NCI-H345 treated with DMSO at 0.1 percent for 48 hours (cell line): Measurements from ENCODE around the gene LY6G6D.

ENCODE experiments used
- DNase-seq: peaks from one replicate; lab custom pipeline; 2025; ENCODE audit not compliant: unreplicated experiment; lab: John Stamatoyannopoulos, UW

The LY6G6D gene, protein sequence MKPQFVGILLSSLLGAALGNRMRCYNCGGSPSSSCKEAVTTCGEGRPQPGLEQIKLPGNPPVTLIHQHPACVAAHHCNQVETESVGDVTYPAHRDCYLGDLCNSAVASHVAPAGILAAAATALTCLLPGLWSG

DNA sequence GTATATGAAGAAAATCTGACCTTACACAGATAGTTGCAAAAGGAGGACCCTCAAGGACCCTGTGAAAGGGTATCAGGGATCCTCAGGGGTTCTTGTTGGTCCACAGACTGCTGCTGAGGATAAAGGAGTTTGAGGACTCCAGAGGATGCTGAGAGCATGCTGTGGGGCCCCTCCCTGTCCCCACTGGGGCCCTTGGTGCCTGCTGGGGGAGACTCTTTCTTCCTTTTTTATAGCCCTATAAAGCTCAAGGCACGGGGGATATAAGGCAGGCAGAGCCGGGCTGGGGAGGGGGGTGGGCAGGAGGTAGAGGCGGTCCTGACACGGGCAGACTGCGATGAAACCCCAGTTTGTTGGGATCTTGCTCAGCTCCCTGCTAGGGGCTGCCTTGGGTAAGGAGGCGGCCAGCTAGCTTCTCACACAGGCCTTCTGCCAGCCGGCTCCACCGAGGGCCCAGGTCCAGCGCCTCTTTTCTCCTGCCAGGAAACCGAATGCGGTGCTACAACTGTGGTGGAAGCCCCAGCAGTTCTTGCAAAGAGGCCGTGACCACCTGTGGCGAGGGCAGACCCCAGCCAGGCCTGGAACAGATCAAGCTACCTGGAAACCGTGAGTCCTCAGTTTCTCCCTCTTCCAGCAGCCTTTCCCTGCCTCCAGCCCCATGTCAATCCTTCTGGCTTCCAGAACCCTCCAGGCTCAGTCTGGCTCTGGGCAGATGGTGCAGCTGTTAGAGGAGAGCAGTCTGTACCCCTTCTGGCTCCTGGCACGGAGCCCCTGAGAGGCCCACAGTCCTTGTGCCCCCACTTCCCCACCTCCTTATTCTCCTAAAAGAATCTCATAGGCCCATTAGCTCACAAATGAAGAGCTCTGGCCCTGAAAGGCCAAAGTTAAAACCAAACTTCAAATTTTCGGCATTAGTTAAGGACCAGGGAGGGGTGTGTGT is at the start of gene LY6G6D:
Gene LY6G6D, plus strand, starts transcription at position 327 of the 937 bp plus-strand sequence. Its CDS starts 8 bp downstream, at position 335.
- no peak for DNase-seq

DNA sequence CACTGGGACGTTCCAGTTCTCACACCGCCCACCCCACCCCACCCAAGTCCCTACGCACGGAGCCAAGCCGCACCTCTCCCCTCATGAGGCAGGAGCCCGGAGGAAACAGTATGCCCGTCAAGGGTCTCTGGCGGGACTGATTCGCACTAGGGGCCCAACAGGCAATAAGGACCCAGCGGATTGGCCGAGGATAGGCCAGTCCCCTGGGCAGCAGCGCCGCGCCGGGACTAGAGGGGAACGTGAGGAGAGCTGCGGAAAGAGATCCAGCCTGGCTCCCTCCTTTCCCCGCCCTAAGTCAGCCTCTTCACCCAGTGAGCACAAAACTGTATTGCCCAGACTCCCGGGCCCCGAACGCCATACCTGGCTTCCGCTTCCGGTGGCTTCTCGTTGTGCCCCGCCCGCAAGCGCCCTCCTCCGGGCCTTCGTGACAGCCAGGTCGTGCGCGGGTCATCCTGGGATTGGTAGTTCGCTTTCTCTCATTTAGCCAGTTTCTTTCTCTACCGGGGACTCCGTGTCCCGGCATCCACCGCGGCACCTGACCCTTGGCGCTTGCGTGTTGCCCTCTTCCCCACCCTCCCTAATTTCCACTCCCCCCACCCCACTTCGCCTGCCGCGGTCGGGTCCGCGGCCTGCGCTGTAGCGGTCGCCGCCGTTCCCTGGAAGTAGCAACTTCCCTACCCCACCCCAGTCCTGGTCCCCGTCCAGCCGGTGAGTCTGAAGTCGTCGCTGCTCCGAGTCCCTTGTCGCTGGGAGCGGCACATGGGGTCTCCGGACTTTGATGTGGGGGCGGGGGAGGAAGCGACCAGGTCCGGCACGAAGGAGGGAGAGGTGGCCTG is 49.4 kb upstream of the LY6G6D start, which contains the start of gene CSNK2B:
Gene CSNK2B, plus strand, starts transcription at position 580 of the 836 bp plus-strand sequence. CDS start 752 bp downstream, outside the sequence.
- peak; percentile 96 for DNase-seq

DNA sequence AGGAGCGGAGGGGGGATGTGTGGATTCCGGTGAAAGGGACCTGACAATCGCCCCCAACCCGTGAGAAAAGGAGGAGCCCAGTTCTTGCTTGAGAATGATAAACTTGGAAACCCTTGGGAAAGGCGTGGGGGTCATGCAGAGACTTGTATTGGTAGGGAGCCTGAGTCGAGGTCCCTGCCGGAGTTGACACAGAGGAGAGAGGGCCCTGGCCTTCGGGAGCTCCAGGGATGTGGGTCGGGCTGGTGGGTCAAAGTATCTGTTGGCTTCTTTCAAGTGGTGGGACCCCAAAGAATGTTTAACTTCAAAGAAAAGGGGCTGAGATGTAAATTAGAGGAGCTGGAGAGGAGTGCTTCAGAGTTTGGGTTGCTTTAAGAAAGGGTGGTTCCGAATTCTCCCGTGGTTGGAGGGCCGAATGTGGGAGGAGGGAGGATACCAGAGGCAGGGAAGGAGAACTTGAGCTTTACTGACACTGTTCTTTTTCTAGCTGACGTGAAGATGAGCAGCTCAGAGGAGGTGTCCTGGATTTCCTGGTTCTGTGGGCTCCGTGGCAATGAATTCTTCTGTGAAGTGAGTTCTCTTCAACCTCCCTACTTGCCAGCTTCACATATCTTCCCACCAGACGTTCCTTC is 48.7 kb upstream of the LY6G6D start:
- DNase-seq = no peak

DNA sequence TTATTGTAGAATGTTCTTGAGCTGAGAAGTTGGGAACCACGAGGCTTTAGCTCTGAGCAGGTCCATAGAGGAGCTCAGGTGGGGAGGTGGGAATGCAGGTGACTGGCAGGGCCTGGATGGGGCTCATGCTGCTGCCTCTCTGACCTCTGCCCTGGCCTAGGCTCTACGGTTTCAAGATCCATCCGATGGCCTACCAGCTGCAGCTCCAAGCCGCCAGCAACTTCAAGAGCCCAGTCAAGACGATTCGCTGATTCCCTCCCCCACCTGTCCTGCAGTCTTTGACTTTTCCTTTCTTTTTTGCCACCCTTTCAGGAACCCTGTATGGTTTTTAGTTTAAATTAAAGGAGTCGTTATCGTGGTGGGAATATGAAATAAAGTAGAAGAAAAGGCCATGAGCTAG is 45.5 kb upstream of the LY6G6D start, which contains the start of gene LY6G5B:
Gene LY6G5B, plus strand, starts transcription at position 301 of the 400 bp plus-strand sequence. CDS start 975 bp downstream, outside the sequence.
- DNase-seq = no peak

DNA sequence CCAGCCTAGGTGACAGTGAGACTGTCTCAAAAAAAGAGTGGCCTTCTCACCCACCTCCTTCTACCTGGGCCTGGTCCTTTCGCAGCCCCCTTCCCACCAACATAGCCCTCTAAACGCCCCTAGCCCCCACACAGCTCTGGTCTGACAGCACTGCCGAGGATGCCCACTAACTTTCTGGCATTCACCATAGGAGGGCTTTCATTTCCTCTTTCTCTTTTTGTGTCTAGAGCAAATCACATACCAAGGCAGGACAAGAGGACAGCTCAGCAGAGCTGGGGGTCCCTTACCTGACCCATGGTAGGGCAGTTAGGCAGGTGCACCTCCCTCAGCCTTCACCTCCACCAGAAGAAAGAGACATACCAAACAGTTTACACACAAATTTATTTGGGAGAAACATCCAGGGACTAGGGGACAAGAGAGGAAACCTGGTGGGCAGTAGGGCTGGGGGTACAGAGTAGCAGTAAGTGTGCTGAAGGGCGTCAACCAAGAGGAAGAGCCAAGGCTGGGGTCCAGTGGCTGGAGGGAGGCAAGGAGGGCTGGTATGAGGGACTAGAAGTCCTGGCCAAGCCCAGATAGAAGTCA is 38.7 kb upstream of the LY6G6D start:
- DNase-seq = no peak

DNA sequence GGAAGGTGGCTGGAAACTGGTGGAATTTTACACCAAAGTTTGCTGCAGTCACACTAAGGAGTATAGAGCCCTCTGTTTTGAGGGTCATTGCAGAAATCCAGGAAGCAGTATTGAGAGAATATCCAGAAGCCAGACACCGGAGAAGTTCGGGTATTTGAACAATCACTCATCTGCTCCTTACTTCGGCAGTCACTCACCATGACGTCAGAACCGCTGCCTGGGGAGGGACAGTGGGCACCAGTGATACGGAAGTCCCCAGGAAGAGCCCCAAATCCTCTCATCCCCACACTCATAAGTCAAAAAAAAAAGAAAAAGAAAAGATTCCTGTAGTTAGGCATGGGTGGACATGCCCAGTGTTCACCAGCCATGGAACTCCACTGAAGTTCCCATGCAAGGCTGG is 38.2 kb upstream of the LY6G6D start:
- DNase-seq = no peak

DNA sequence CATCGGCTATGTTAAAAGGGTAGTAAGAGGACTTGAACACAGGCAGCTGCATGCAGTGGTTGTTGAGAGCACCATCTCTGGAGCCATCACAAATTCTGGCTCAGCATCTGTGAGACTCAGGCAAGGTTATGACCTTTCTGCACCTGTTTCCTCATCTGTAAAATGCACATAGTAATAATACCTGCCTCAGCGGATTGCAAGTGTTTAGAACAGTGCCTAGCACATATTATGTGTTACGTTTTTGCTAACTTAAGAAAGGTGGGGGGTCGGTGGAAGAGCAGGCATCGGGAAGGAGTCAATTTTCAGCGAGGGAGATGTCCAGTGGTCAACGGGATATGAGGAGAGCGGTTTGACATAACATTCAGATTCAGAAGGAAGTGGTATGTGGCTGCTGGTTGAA is 37.2 kb upstream of the LY6G6D start:
- no peak for DNase-seq

DNA sequence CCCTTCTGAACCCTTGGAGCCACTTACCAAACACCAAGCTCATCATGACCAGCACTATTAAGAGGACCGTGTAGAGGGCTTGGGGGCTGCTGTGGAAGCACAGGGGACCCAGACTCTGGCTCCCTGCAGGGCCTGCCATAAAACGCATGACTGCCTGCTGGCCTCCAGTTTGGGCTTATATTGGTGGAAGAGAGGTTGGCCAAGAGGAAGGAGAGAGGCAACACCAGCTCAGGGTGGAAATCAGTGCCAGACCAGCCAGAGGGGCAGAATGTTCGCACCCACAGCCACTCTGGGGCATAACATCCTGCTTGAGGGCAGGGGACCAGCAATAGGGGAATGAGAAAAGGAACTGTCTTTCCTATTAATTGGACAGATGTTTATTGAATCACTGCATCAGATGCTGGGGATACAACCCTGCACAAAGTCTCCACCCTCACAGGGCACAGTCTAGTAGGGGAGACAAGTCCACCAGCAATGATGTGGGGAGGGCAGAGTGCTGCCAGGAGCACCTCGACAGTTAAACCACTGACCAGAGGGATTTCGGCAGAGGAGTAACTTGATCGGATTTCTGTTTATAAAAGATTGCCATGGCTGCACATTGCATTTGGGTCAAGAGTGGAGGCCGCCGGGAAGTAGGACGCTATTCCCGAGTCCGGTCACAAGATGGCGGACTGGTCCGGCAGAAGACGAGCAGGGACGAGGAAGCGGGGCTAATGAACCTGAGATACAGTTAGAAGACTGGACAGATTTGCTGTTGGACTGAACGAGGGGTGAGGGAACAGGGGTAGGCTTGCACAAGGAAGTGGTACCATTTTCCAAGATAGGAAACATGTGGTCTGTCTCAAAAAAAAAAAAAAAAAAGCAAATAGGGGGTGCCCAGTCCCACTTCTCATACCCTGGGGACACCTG is 34.7 kb upstream of the LY6G6D start, which contains the start of gene LY6G5C:
Gene LY6G5C, minus strand, starts transcription at position 842 of the 909 bp plus-strand sequence. Its CDS starts 694 bp downstream, at position 148.
- DNase-seq = peak; percentile 77

DNA sequence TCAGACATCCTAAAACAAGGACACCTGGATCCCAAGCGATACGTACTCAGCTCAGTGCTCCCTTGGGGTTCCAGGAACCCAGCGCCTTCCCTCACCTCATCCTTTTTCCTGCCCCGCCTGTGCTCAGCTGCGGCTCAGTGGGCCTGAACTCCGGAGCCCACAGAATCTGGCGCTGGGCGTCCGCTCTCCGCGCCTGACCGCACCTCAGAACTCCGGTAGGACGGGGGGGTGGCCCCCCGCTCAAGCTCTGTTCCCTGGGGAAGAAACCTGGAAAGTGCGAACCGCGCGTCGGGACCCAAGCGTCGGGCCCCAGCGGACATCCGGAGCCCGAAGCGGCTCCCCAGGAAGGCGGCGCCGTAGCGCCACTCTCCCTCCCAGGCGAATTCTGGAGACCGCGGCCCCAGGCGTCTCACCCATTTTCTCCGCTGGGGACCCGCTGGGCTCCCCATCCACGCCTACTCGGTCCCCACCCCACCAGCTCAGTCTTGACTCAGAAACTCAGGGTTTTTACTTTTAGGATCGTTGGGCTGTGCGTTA is 33.9 kb upstream of the LY6G6D start:
- no peak for DNase-seq

DNA sequence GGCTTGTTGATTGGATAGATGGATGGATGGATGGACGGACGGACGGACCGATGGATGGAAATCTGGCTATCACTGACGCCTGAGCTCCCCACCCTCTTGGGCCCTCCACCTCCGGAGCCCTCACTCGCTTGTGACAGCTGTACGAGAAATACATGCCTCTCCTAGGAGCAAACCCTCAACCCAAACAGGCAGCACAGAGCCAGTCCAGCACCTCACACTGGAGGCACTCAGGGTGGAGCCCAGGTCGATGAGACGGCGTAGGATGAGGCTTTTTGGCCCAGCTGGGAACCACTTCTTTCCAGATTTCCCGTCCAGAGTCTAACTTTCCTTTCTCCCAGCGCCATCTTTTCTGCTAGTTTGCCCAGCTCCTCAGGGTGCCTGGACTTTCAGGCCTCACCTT is 31.6 kb upstream of the LY6G6D start:
- DNase-seq = no peak

DNA sequence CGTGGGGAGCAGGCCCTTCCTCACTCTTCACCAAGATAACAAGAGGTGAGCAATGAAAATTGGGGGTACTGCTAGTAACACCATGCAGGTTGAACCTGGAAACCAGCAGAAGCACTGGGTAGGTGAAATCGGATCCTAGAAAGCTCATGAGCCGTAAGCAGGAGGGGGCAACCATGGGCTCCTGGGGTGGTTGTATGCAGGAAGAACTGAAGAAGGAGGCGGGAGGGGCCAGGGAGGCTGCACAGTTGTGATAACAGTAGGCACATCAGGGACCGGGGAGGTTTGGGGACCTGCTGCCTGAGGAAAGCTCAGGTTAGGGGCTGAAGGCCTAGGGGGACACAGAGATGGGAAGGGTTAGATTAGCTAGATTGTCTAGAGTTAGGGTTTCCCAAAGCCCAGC is 28.7 kb upstream of the LY6G6D start:
- no peak for DNase-seq

DNA sequence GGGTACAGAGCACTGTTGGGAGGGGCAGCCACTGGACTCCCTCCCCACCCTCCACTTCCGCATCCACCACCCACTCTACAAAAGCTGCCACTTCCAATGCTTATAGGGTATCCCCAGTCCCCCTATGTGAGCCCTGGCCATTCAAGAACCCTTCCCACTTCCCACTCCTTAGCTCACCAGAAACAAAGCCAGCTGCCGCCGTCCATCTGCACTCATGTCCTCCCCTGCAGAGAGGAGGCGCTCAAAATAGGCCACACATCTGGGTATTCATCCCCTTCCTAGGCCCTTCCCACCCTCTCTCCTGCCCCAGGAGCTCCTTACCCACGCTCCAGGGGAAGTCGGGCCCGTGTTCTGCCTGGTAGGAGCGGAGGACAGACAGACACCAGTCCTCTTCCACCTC is 27.8 kb upstream of the LY6G6D start:
- no peak for DNase-seq

DNA sequence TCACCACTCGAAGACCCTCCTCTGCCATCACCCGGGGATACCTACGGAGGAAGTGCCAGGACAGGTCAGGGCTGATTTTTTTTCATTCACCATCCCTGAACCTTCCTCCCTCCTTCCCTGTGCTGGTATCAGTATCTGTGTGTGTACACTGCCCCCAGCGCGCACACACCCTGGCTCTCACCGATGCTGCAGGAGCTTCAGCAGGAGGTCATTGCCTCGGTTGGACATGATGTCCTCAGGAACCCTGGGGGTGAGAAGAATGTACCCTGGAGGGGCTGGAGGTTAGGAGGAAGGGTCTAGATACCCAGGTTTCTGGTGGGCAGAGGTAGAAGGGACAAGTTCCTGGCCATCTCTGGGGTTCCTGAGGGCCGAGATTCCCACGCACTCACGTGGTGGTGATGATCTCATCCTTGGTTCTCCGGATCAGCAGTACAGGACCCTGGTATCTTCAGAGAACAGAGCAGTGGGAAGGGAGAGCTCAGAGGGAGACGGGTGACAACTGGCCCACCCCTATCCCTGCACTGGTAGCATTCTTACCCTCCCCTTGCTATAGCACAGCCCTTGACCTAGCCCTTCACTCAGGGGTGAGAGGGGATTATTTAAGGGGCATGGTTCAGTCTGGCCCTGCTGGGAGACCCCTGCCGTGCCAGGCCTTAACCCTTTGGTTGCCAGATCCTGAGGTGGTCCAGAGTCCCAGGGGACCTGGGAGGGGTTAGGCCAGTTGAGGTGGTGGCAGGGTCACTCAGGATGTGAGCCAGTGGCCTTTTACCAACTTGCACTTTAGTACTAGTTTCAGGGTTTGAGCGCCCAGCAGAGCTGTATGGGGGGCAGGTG is 27.1 kb upstream of the LY6G6D start:
- DNase-seq = no peak

DNA sequence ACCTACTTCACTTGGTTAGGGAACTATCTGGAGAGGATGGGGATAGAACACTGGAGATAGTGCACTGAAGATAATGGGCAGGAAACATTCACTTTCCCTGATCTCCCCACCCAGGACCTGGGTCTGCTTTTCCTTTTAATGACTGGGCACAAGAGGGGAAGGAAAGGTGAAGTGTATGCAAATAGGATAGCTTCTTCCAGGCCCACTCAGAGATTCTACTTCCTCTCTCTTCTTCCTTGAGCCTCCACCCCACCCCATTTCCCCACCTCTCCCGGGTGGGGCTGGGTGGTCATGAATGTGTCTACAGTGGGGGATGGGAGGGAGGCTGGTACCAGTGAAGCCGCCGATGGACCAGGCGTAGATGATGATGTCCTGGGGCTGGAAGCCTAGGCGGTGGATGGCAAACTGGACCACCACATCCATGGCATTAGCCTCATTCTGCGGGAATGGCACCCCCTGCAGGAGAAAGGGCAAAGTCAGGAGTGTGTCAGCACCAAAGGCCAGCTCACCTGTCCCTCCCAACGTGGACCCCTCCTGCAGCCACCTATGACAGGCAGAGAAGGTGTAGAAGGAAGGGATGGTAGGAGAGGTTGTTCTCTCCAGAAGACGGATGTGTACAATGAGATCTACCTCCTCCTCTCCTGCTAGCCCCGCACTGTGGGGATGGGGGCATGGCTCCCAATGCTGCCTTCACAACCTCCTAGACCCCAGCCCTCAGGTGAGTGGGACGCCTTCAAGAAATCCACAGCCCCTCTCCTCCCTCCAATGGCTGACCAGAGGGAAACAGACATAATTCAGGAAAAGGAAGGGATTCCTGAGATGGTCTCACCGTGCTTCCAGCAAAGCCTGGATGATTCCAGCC is 25.7 kb upstream of the LY6G6D start:
- no peak for DNase-seq

DNA sequence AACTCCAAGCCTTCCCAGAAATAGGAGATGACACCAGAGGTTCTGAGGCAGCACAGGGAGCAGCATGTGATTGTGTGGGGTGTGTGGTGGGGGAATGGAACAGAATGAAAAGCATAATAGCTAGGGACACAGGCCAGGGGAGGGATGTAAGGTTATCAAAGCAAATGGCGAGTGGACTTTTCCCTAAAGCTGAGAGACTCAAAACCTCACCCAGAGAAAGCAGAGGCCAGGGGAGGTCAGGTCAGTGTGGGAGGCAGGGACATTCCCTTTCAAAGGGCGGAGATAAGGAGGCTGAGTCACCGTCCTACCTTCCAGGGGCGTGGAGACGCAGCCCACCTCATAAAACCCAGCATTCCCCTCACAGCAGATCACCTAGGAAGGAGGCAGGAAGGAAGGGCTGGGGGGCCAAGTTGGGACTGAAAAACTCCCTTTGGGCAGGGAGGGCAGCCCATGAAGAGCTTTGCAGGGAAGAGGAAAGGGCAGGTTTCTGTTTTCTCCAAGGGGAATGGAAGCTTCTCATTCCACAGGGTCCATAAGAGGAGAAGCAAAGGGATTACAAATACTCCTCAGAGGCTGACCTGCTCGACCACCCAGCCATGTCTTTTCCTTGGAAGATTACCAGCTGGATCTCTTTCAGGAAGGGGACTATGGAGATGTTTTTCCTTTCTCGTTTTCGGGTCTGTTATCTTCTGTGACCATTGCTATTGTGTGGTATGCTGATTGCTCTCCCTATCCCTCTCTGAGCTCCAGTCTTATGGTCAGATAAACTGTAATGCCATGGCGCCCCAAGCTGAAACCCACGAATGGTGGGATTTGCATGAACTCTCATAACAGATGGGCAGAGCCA is 24.7 kb upstream of the LY6G6D start:
- DNase-seq = no peak

DNA sequence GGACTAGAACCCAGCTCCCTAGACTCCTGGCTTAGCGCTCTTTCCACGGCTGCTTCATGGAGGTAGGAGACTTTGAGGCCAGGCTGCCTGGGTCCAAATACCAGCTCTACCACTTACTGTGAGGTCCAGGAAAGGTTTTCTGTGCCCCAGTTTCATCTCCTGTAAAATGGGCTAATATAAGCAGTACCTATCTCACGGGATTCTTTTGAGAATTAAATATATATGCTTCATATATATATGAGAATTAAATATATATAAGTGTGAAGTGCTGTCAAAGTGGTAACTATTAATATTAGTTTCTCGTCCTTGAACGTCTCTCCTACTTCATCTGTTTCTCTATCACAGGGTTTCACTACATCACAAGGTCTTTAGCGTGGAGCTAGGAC is 24.1 kb upstream of the LY6G6D start:
- DNase-seq = no peak
